Activated naive CD8-positive, alpha-beta T cell (primary cell): Measurements from ENCODE around the gene SORCS2.

Source experiments
- H3K27ac Mint-ChIP-seq: one replicate; pipeline ENCODE4 v1.8.0; 2021; ENCODE audit warnings: mixed read lengths
- H3K27me3 Mint-ChIP-seq: one replicate; pipeline ENCODE4 v1.8.0; 2021; ENCODE audit warnings: mixed read lengths
- H3K36me3 Mint-ChIP-seq: one replicate; pipeline ENCODE4 v1.8.0; 2021; ENCODE audit warnings: mixed read lengths
- H3K4me1 Mint-ChIP-seq: one replicate; pipeline ENCODE4 v1.8.0; 2021; ENCODE audit warnings: low read depth, mixed read lengths
- H3K4me3 Mint-ChIP-seq: one replicate; pipeline ENCODE4 v1.8.0; 2021; ENCODE audit warnings: mild to moderate bottlenecking, mixed read lengths
- H3K9me3 Mint-ChIP-seq: one replicate; pipeline ENCODE4 v1.8.0; 2021; ENCODE audit warnings: low read depth, mixed read lengths

Gene SORCS2

GRCh38 chr4:7429069-7429416 is 236.7 kb downstream of the SORCS2 start:
- H3K4me1 Mint-ChIP-seq, result no peaks in the 10 kb centered on the region
- H3K27ac Mint-ChIP-seq, result no peak overlapping the region

DNA sequence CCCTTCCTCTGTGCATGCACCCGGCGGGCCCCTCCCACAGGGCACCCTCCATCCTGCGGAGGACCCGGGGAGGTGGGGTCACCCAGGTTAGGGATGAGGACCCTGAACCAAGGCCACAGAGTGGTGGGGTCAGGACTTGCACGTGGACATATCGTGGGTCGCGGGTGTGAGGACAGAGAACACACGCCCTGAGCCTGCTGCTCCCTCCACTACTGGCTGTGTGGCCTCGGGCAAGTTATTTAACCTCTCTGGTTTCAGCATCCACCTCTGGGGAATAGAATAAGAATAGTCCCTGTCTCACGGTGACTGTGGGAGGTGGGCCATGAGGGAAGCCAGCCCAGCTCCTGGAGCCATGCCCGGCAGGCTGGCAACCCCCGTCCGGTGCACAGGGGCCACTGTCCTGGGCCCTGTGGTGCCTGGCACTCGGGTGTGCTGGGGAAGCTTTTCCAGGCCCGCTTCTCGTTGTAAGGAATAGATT is 237.3 kb downstream of the SORCS2 start:
- Mint-ChIP-seq H3K9me3 (no peaks in the 10 kb centered on the region), H3K4me1 (no peaks in the 10 kb centered on the region), H3K27ac (no peak overlapping the region), H3K36me3 (no peaks in the 10 kb centered on the region), H3K27me3 (no peaks in the 10 kb centered on the region), H3K4me3 (no peak overlapping the region)

More at GRCh38 chr4:7429069-7429416, 236.7 kb downstream of the SORCS2 start:
- no peaks in the 10 kb centered on the region for H3K27me3 Mint-ChIP-seq
- H3K4me3 Mint-ChIP-seq, result no peak overlapping the region
- no peaks in the 10 kb centered on the region for H3K36me3 Mint-ChIP-seq
- no peaks in the 10 kb centered on the region for H3K9me3 Mint-ChIP-seq

- H3K27me3 Mint-ChIP-seq, result no peaks in the 10 kb centered on the region
- H3K36me3 Mint-ChIP-seq, result no peaks in the 10 kb centered on the region
- H3K4me1 Mint-ChIP-seq, result no peaks in the 10 kb centered on the region
- H3K27ac Mint-ChIP-seq, result no peak overlapping the region
- no peaks in the 10 kb centered on the region for H3K9me3 Mint-ChIP-seq
- H3K4me3 Mint-ChIP-seq, result no peak overlapping the region
These were observed 238.1 kb downstream of the SORCS2 start for GRCh38 chr4:7430368-7430964.

GRCh38 chr4:7430965-7431695 is 238.8 kb downstream of the SORCS2 start:
- no peaks in the 10 kb centered on the region for H3K4me1 Mint-ChIP-seq
- no peaks in the 10 kb centered on the region for H3K36me3 Mint-ChIP-seq
- no peaks in the 10 kb centered on the region for H3K27me3 Mint-ChIP-seq
- H3K27ac Mint-ChIP-seq, result no peak overlapping the region
- H3K9me3 Mint-ChIP-seq, result no peaks in the 10 kb centered on the region
- H3K4me3 Mint-ChIP-seq, result no peak overlapping the region

- Mint-ChIP-seq H3K4me3 (no peak overlapping the region), H3K27ac (no peak overlapping the region), H3K36me3 (no peaks in the 10 kb centered on the region), H3K4me1 (no peaks in the 10 kb centered on the region), H3K27me3 (no peaks in the 10 kb centered on the region), H3K9me3 (no peaks in the 10 kb centered on the region)
These were observed 239.6 kb downstream of the SORCS2 start for GRCh38 chr4:7431696-7432530.

GRCh38 chr4:7432531-7433375 is 240.4 kb downstream of the SORCS2 start:
- Mint-ChIP-seq H3K9me3 (no peaks in the 10 kb centered on the region), H3K4me3 (no peak overlapping the region), H3K4me1 (no peaks in the 10 kb centered on the region), H3K27me3 (no peaks in the 10 kb centered on the region), H3K36me3 (no peaks in the 10 kb centered on the region), H3K27ac (no peak overlapping the region)

GRCh38 chr4:7433376-7434140 is 241.2 kb downstream of the SORCS2 start:
- H3K27me3 Mint-ChIP-seq, result no peaks in the 10 kb centered on the region
- H3K36me3 Mint-ChIP-seq, result no peaks in the 10 kb centered on the region
- no peak overlapping the region for H3K4me3 Mint-ChIP-seq

GRCh38 chr4:7434141-7434765 is 241.9 kb downstream of the SORCS2 start:
- no peaks in the 10 kb centered on the region for H3K27me3 Mint-ChIP-seq
- H3K27ac Mint-ChIP-seq, result no peak overlapping the region
- H3K4me1 Mint-ChIP-seq, result no peaks in the 10 kb centered on the region
- no peak overlapping the region for H3K4me3 Mint-ChIP-seq
- H3K9me3 Mint-ChIP-seq, result no peaks in the 10 kb centered on the region
- no peaks in the 10 kb centered on the region for H3K36me3 Mint-ChIP-seq

More at GRCh38 chr4:7433376-7434140, 241.2 kb downstream of the SORCS2 start:
- Mint-ChIP-seq H3K27ac (no peak overlapping the region), H3K4me1 (no peaks in the 10 kb centered on the region), H3K9me3 (no peaks in the 10 kb centered on the region)

- no peaks in the 10 kb centered on the region for H3K27me3 Mint-ChIP-seq
- no peaks in the 10 kb centered on the region for H3K4me1 Mint-ChIP-seq
- H3K4me3 Mint-ChIP-seq, result no peak within 1 kb of the TSS
- no peak within 1 kb of the TSS for H3K27ac Mint-ChIP-seq
- H3K9me3 Mint-ChIP-seq, result no peaks in the 10 kb centered on the region
- no peaks in the 10 kb centered on the region for H3K36me3 Mint-ChIP-seq
These were observed 242.4 kb downstream of the SORCS2 start, which contains the start of gene PSAPL1 for GRCh38 chr4:7434766-7435150. TSS of gene PSAPL1 (minus strand) at chr4:7434930. CDS start at chr4:7434879, 51 bp downstream.

DNA sequence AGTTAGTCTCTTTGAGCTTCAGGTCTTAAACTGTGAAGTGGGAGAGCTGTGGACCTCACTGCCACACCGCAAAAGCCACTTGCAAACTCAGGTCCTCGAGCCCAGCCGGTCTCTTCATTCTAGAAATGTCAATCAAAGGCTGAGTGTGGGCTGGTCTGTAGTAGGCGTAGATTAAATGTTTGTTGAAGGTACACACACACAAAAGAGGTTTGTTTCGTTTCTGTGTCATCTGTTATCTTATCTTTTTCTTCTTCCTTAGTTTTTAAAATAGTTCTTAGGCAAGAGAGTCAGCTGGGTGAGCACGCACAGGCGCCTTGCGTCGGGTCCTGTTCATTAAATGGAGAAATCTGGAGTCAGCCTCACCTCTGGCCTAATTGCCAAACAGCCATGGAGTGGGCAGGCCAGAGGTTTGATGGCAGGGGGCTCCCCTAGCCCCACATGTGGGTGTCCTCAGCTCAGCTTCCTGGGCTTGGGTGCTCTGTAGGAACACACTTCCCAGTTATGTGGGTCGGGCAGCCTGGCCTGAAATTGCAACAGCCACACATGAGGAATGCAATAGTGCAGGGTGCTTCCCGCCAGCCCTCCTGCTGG is 243.2 kb downstream of the SORCS2 start:
- Mint-ChIP-seq H3K36me3 (no peaks in the 10 kb centered on the region), H3K4me3 (no peak overlapping the region), H3K27ac (no peak overlapping the region), H3K4me1 (no peaks in the 10 kb centered on the region), H3K27me3 (no peaks in the 10 kb centered on the region), H3K9me3 (no peaks in the 10 kb centered on the region)

- H3K36me3 Mint-ChIP-seq, result no peaks in the 10 kb centered on the region
- no peak overlapping the region for H3K27ac Mint-ChIP-seq
- no peaks in the 10 kb centered on the region for H3K27me3 Mint-ChIP-seq
- no peaks in the 10 kb centered on the region for H3K9me3 Mint-ChIP-seq
- no peaks in the 10 kb centered on the region for H3K4me1 Mint-ChIP-seq
- no peak overlapping the region for H3K4me3 Mint-ChIP-seq
These were observed 243.9 kb downstream of the SORCS2 start for GRCh38 chr4:7436256-7436655.

DNA sequence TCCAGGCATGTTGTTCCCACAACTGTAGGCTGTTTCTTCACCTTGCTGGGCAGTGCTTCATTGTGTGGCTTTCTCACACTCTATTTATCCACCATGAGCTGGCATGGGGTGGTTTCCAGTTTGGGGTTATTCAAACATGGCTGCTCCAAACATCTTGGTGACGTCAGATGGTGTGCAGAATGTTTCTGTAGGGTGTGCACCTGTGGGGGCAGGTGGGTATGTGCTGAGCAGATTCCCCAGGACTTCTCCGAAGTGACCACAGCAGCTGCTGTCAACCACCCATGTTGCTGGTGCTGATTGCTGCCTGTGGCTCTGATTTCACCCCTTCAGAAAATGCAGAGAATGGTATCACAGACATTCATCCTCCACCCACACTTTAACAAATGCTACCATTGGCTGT is 247.4 kb downstream of the SORCS2 start:
- Mint-ChIP-seq H3K4me1 (peaks cover 1% of the 10 kb centered on the region), H3K4me3 (no peak overlapping the region), H3K9me3 (no peaks in the 10 kb centered on the region), H3K27ac (no peak overlapping the region), H3K27me3 (peaks cover 10% of the 10 kb centered on the region), H3K36me3 (no peaks in the 10 kb centered on the region)

- Mint-ChIP-seq H3K27ac (no peak overlapping the region), H3K36me3 (no peaks in the 10 kb centered on the region), H3K9me3 (no peaks in the 10 kb centered on the region), H3K4me3 (no peak overlapping the region), H3K4me1 (peaks cover 1% of the 10 kb centered on the region), H3K27me3 (peaks cover 12% of the 10 kb centered on the region)
These were observed 248.9 kb downstream of the SORCS2 start for GRCh38 chr4:7441201-7441600.
